Myocyte (in vitro differentiated cells): ENCODE data around the gene PDZD8. TPM values are rescaled to one million over a fixed set of nuclear protein-coding genes. Genes with fewer than 3 reads are reported as not detected.
A peak's percentile ranks its signal among the peaks of the same experiment; 100 is the strongest.

Experiments used
- DNase-seq: peaks from one replicate; pipeline ENCODE4 v3.0.0-alpha.2; 2012; ENCODE audit warnings: low read depth
- polyA plus RNA-seq: library from polyadenylated mRNA; unstranded; fragments of >200 nt; gene quantifications from one replicate; pipeline ENCODE4 v1.2.1, GENCODE V29; 2012; ENCODE audit warnings: missing spikeins
- total RNA-seq: library from RNA; depleted of rRNA; stranded (reverse); fragments of >200 nt; gene quantifications from 2 replicates; pipeline ENCODE4 v1.2.3, GENCODE V29; 2014

PDZD8 gene, protein sequence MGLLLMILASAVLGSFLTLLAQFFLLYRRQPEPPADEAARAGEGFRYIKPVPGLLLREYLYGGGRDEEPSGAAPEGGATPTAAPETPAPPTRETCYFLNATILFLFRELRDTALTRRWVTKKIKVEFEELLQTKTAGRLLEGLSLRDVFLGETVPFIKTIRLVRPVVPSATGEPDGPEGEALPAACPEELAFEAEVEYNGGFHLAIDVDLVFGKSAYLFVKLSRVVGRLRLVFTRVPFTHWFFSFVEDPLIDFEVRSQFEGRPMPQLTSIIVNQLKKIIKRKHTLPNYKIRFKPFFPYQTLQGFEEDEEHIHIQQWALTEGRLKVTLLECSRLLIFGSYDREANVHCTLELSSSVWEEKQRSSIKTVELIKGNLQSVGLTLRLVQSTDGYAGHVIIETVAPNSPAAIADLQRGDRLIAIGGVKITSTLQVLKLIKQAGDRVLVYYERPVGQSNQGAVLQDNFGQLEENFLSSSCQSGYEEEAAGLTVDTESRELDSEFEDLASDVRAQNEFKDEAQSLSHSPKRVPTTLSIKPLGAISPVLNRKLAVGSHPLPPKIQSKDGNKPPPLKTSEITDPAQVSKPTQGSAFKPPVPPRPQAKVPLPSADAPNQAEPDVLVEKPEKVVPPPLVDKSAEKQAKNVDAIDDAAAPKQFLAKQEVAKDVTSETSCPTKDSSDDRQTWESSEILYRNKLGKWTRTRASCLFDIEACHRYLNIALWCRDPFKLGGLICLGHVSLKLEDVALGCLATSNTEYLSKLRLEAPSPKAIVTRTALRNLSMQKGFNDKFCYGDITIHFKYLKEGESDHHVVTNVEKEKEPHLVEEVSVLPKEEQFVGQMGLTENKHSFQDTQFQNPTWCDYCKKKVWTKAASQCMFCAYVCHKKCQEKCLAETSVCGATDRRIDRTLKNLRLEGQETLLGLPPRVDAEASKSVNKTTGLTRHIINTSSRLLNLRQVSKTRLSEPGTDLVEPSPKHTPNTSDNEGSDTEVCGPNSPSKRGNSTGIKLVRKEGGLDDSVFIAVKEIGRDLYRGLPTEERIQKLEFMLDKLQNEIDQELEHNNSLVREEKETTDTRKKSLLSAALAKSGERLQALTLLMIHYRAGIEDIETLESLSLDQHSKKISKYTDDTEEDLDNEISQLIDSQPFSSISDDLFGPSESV
- total RNA-seq, result 22.9 and 24.0 TPM in 2 replicates
- polyA plus RNA-seq, result 10.2 TPM

DNA sequence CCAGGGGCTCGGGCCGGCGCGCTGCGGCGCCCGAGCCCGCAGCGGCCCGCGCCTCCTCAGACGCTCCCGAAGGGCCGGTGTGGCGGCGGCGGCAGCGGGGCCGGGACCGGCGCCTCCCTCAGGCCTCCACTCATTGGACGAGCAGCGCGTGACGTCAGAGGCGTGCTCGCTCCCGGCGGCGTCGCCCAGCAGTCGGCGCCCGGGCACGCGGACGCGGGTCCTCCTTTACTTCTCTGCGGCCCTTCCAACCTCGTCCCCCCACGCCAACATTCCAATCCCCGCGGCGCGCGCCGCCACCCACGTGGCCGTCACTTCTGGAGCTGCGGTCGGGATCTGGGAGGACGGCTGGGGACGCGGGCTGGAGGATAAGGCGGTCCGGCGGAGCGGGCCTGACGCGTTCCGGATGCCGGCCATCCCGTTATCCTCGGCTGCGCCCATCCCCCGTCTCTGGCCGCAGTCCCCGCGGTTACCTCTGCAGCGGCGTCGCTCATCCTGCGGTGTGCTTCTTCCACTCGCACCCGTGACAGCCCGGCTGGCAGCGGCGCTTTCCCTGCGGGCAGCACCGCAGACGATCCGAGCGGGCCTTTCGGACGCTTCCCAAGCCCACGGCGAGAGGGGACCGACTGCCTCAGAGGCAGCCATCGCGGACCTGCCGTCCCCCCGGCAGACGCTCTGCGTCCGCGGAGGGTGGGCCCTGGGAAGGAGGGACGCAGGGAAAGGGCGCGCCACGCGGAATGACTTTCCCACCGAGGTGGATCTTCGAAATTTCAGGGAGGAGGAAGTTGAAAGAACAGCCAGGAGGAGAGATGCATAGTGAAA is at the start of gene PDZD8:
Gene PDZD8 (minus strand): TSS at position 81 of the 819 bp plus-strand sequence. CDS start 213 bp downstream, outside the sequence.
- DNase-seq, result peak; percentile 94

GRCh38 chr10:117424171-117424570 is 48.9 kb upstream of the PDZD8 start:
- no peak for DNase-seq

GRCh38 chr10:117421985-117422384 is 46.7 kb upstream of the PDZD8 start:
- no peak for DNase-seq

DNA sequence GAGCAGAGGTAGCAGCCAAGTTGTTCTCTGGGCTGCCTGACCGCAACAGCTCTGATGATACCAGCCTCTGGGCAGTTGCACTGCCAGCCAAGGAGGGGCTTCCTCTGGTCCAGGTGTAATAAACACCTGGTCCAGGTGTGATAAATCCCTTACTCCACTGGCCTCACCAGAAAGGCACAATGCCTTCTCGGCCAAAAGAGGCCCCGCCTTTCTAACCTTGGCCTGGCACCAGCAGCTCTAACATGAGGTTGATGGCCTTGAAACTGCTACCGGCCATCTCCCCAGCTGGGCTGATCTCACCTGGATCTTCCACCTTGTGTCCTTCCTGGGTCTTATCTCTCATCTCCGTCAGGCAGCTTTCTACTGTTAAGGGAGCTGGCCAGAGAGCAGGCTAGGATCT is 45.5 kb upstream of the PDZD8 start:
- DNase-seq, result no peak

- no peak for DNase-seq
Measured at GRCh38 chr10:117419921-117420320, 44.7 kb upstream of the PDZD8 start.

DNA sequence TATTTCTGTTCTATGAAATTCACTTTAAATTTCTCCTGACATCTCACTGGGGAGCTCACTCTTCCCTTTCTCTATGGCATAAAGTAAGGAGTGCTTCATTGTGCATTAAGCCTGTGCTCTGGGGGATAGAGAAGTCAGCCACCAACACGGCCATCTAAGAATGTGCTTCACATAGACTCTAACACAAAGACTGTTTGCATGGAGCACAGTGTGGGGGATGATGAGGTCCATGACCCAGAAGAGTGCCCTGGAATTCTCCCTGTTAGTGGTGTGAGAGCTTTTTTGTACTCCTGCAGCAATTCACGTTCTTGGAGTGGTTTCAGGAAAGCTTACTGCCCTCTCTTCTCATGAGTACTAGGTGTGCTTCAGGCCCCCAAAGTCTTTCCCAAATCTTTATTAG is 43.9 kb upstream of the PDZD8 start:
- no peak for DNase-seq

DNA sequence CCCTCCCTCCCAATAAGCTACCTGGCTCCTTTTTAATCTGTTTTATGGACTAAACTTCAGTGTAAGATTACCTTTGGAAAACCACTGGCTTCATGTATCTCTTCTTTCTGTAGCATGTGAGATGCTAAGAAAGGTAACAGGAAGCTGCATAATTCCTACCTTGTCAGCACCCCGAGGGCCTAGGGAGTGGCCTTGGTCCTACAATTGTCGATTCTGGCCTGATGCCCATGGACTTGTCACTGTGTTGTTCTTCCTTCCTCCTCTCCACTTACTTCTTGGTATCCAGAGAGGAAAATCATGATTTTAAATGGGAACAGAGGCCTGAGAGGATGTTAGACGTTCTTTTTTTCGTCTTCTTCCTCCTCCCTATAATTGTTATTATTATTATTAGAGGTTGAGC is 42.9 kb upstream of the PDZD8 start:
- DNase-seq, result no peak

DNA sequence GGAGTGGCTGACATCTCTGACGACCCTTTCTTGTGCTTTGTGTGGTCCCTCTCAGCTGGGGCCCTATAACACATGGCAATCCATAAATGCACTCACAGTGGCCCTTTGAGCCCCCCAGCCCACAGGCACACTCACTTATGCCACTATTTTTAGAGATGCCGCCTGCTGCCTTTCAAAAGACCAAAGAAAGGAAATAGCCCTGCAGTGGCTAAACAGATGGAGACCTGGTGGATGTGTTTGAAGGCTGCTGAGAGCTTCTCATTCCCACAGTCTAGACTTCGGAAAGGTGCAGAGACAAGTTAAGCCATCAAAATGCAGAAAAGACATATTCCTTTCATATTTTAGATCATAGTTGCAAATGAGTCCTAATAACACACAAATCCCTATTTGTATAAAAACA is 42.0 kb upstream of the PDZD8 start:
- no peak for DNase-seq

GRCh38 chr10:117413928-117414618 is 38.8 kb upstream of the PDZD8 start:
- DNase-seq, result no peak

GRCh38 chr10:117412469-117413010 is 37.3 kb upstream of the PDZD8 start:
- DNase-seq, result no peak

- no peak for DNase-seq
Measured at GRCh38 chr10:117411479-117412399, 36.5 kb upstream of the PDZD8 start.

- DNase-seq, result no peak
Measured at GRCh38 chr10:117410557-117410956, 35.3 kb upstream of the PDZD8 start.

GRCh38 chr10:117409549-117410305 is 34.5 kb upstream of the PDZD8 start:
- DNase-seq, result no peak

DNA sequence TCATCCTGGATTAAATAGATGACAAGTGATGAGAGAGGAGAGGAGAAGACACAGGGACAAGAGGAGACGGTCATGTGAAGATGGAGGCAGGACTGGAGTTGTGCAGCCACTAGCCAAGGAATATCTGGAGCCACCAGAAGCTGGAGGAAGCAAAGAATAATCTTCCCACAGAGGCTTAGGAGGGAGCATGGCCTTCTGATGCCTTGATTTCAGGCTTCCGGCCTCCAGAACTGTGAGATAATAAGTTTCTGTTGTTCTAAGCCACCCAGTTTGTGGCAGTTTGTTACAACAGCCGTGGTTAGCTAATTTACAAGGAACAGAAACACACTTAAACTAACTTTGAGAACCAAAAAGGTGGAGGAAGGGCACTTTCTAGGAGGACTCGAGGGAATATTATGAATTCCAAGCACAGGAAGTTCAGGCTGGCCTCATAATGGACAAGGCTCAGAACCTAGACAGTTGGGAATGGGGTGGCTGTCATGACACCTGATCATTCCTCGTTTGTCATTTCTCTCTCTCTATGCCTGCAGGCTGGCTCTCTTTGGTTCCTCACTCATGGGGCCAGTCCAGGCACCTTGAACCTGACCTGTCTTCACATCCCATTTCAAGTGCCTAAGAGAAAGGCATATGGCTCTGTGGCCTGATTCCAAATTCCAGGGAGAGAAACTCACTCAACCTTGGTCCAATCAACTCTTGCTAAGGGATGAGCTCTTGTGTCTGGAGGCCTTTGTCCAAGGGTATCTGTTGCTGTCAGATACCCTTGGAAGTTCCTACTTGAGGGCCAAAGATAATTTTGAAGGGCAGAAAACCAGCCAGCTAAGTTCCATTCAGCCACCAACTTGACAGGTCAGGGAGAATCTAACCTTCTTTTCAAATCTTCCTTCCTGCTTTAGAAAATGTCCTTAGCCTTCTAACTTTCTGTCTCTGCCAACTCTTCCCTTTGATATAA is 33.5 kb upstream of the PDZD8 start:
- DNase-seq, result no peak

DNA sequence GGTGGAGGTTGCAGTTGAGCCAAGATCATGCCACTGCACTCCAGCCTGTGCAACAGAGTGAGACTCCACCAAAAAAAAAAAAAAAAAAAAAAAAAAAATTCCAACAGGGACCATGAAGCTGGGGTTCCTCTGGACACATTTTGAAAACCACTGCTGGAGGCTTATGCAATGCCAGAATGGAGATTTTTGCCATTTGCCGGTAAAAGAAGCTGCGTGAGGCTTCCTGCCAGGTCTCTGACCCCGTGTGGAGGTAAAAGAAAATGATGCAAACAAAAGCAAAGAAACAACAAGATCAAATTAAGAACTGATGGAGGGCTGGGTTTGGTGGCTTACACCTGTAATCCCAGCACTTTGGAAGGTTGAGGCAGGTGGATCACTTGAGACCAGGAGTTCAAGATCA is 30.5 kb upstream of the PDZD8 start:
- DNase-seq, result no peak

GRCh38 chr10:117400329-117400728 is 25.1 kb upstream of the PDZD8 start:
- DNase-seq, result no peak
